SK-N-SH (cell line): ENCODE results near the gene PLD6. TPM values are rescaled to one million over a fixed set of nuclear protein-coding genes. Genes with fewer than 3 reads are reported as not detected.

Source experiments
- CTCF ChIA-PET: fragments of 300-600, 350-600 bp; formaldehyde crosslinking; extraction: SDS; loops from one replicate; lab custom pipeline; 2021; lab: Yijun Ruan, JAX
- POLR2A ChIA-PET: fragments of 350-600 bp; sonication (Branson Sonifier 250); formaldehyde crosslinking; extraction: SDS; loops from one replicate; lab custom pipeline; 2020; ENCODE audit warnings: antibody characterized with exemption, inconsistent platforms; lab: Yijun Ruan, JAX
- DNase-seq: peaks from one replicate; pipeline ENCODE4 v3.0.0; 2012
- H2AFZ ChIP-seq: fragments of 200-600 bp; sonication (generic); 2 replicates; pipeline ENCODE4 v1.8.1; 2016; ENCODE audit warnings: antibody characterized with exemption, mild to moderate bottlenecking, low read depth
- H3F3A ChIP-seq: fragments of 200-600 bp; sonication (generic); replicated peaks from 2 replicates; pipeline ENCODE3; 2016; ENCODE audit warnings: antibody characterized with exemption, mild to moderate bottlenecking; ENCODE audit not compliant: insufficient read depth
- H3K27ac ChIP-seq, 2 experiments: fragments of 200-500 bp in 1 of 2; fragments of 200-600 bp in 1 of 2; sonication (Bioruptor generic) in 1 of 2; sonication (generic), shearing (Covaris generic) in 1 of 2; 2 replicates each; pipeline versions ENCODE4 v1.5.1 to v1.6.1; 2014 to 2016; ENCODE audit warnings: low read depth in 2 of 2, inconsistent platforms in 1 of 2, low read length in 1 of 2, mild to moderate bottlenecking in 1 of 2, mixed read lengths in 1 of 2
- H3K27me3 ChIP-seq: fragments of 200-600 bp; sonication (generic), shearing (Covaris generic); 2 replicates; pipeline ENCODE4 v1.6.1; 2016; ENCODE audit warnings: mixed run types; ENCODE audit not compliant: insufficient read depth
- H3K36me3 ChIP-seq, 2 experiments: fragments of 200-500 bp in 1 of 2; fragments of 200-600 bp in 1 of 2; sonication (Bioruptor generic) in 1 of 2; sonication (generic) in 1 of 2; replicated peaks in 1 of 2; 2 replicates each; pipeline versions ENCODE3 to v1.5.1; 2014 to 2016; ENCODE audit warnings: low read length in 1 of 2, mild to moderate bottlenecking in 1 of 2; ENCODE audit not compliant: insufficient read depth in 2 of 2, control insufficient read depth in 1 of 2
- H3K4me1 ChIP-seq, 2 experiments: fragments of 200-500 bp in 1 of 2; fragments of 200-600 bp in 1 of 2; sonication (Bioruptor generic) in 1 of 2; sonication (generic), shearing (Covaris generic) in 1 of 2; 2 replicates each; pipeline versions ENCODE4 v1.5.1 to v1.6.1; 2014 to 2016; ENCODE audit warnings: low read depth in 1 of 2, low read length in 1 of 2, mixed run types in 1 of 2; ENCODE audit not compliant: insufficient read depth in 2 of 2, control insufficient read depth in 1 of 2
- H3K4me2 ChIP-seq: fragments of 200-600 bp; sonication (generic), shearing (Covaris generic); 2 replicates; pipeline ENCODE4 v1.6.1; 2017; ENCODE audit warnings: mixed run types
- H3K4me3 ChIP-seq, 2 experiments: fragments of 200-500 bp in 1 of 2; fragments of 200-600 bp in 1 of 2; sonication (Bioruptor generic) in 1 of 2; sonication (generic), shearing (Covaris generic) in 1 of 2; 2 replicates each; pipeline versions ENCODE4 v1.5.1 to v1.8.1; 2014 to 2016; ENCODE audit warnings: low read depth in 2 of 2, inconsistent platforms in 1 of 2, low read length in 1 of 2, mild to moderate bottlenecking in 1 of 2, mixed read lengths in 1 of 2, moderate library complexity in 1 of 2
- H3K79me2 ChIP-seq: fragments of 200-600 bp; sonication (generic); 2 replicates; pipeline ENCODE4 v1.8.1; 2017; ENCODE audit warnings: mild to moderate bottlenecking; ENCODE audit not compliant: insufficient read depth
- H3K9ac ChIP-seq: fragments of 200-600 bp; sonication (generic); 2 replicates; pipeline ENCODE4 v1.6.1; 2017; ENCODE audit warnings: mixed run types
- H3K9me2 ChIP-seq: fragments of 200-600 bp; sonication (generic); 2 replicates; pipeline ENCODE4 v1.6.1; 2017; ENCODE audit warnings: mixed run types
- H3K9me3 ChIP-seq: fragments of 200-600 bp; sonication (generic); 2 replicates; pipeline ENCODE4 v1.6.1; 2017; ENCODE audit warnings: mixed run types, mild to moderate bottlenecking, moderate library complexity
- H4K20me1 ChIP-seq: fragments of 200-600 bp; sonication (generic); 2 replicates; pipeline ENCODE4 v1.6.1; 2017; ENCODE audit warnings: mild to moderate bottlenecking, mixed run types; ENCODE audit not compliant: insufficient read depth
- CHD2 ChIP-seq: fragments of 150-350 bp; IDR thresholded peaks from 2 replicates; pipeline ENCODE4 v1.6.1; 2018; ENCODE audit warnings: low read length; ENCODE audit not compliant: partially characterized antibody
- CTCF ChIP-seq: fragments of 200-600 bp; sonication (generic); IDR thresholded peaks from 2 replicates; pipeline ENCODE4 v1.6.1; 2017; ENCODE audit warnings: antibody characterized with exemption, mild to moderate bottlenecking, moderate library complexity
- ELF1 ChIP-seq: IDR thresholded peaks from 2 replicates; pipeline ENCODE4 v1.4.0; 2012
- FOSL2 ChIP-seq: IDR thresholded peaks from 2 replicates; pipeline ENCODE4 v1.4.0; 2012; ENCODE audit warnings: low read depth, mild to moderate bottlenecking, moderate library complexity, borderline replicate concordance
- FOXM1 ChIP-seq: IDR thresholded peaks from 2 replicates; pipeline ENCODE4 v1.4.0; 2012; ENCODE audit warnings: low read depth, mild to moderate bottlenecking
- GABPA ChIP-seq: IDR thresholded peaks from 2 replicates; pipeline ENCODE4 v1.4.0; 2012; ENCODE audit warnings: low read depth, mild to moderate bottlenecking
- GATA2 ChIP-seq: sonication (generic); formaldehyde crosslinking; IDR thresholded peaks from 2 replicates; pipeline ENCODE4 v1.5.0; 2020; ENCODE audit warnings: mild to moderate bottlenecking, missing genetic modification reagents
- MEF2A ChIP-seq: IDR thresholded peaks from 2 replicates; pipeline ENCODE4 v1.4.0; 2012; ENCODE audit warnings: low read depth, borderline replicate concordance
- MXI1 ChIP-seq: IDR thresholded peaks from 2 replicates; pipeline ENCODE4 v1.6.1; 2012; ENCODE audit warnings: mild to moderate bottlenecking, low read depth, low read length, improper control_type of control experiment
- NFIC ChIP-seq: IDR thresholded peaks from 2 replicates; pipeline ENCODE4 v1.4.0; 2012; ENCODE audit warnings: borderline replicate concordance
- NRF1 ChIP-seq: IDR thresholded peaks from 2 replicates; pipeline ENCODE4 v1.6.1; 2012; ENCODE audit warnings: low read depth, mild to moderate bottlenecking, low read length
- PBX3 ChIP-seq: IDR thresholded peaks from 2 replicates; pipeline ENCODE4; 2012
- POLR2AphosphoS5 ChIP-seq: IDR thresholded peaks from 2 replicates; pipeline ENCODE4 v1.6.1; 2012; ENCODE audit warnings: low read depth, low read length
- RXRA ChIP-seq: IDR thresholded peaks from 2 replicates; pipeline ENCODE4 v1.4.0; 2012; ENCODE audit warnings: low read depth, mild to moderate bottlenecking, borderline replicate concordance
- SMC3 ChIP-seq: IDR thresholded peaks from 2 replicates; pipeline ENCODE4 v1.6.1; 2012; ENCODE audit warnings: low read depth, low read length, improper control_type of control experiment
- TAF1 ChIP-seq: IDR thresholded peaks from 2 replicates; pipeline ENCODE4 v1.6.1; 2012; ENCODE audit warnings: low read depth, mild to moderate bottlenecking, low read length, moderate library complexity, borderline replicate concordance
- TCF12 ChIP-seq: IDR thresholded peaks from 2 replicates; pipeline ENCODE4 v1.4.0; 2012
- USF1 ChIP-seq: IDR thresholded peaks from 2 replicates; pipeline ENCODE4 v1.4.0; 2012; ENCODE audit warnings: low read depth, borderline replicate concordance
- YY1 ChIP-seq: IDR thresholded peaks from 2 replicates; pipeline ENCODE4 v1.4.0; 2012; ENCODE audit warnings: low read depth, mild to moderate bottlenecking
- WGBS: methylation state at CpG from one replicate; pipeline ENCODE4 v1.1.6; 2017; ENCODE audit warnings: low lambda C conversion rate; 5-methylcytosine and 5-hydroxymethylcytosine counted together
- polyA plus RNA-seq, 3 experiments: library from polyadenylated mRNA; depleted of rRNA; stranded (reverse); fragments of >200 nt; gene quantifications; 2 replicates each; pipeline ENCODE4 v1.2.3, GENCODE V29; 2012

Gene PLD6
- polyA plus RNA-seq, 1 of the 3 experiments (the other 2 are of a cell fraction): 3.7 TPM

- H4K20me1 ChIP-seq: peaks cover 21% of the 10 kb centered on the region
- no peak overlapping the region for H3K4me2 ChIP-seq
- H3K9ac ChIP-seq: no peak overlapping the region
- H2AFZ ChIP-seq: no peak overlapping the region
- H3K9me2 ChIP-seq: no peaks in the 10 kb centered on the region
- no peak overlapping the region for H3K27ac ChIP-seq
- peaks cover 4 to 12% of the 10 kb centered on the region in 2 experiments; a peak in 3 of 4 replicates for H3K4me1 ChIP-seq
- H3K36me3 ChIP-seq: peaks cover 14 to 33% of the 10 kb centered on the region in 2 experiments
- no peak for DNase-seq
- peaks cover 45% of the 10 kb centered on the region for H3K79me2 ChIP-seq
- H3F3A ChIP-seq: no peaks in the 10 kb centered on the region
- TF ChIP-seq TCF12 (no peak), ELF1 (no peak), GABPA (no peak), NRF1 (no peak), FOSL2 (no peak), NFIC (no peak), CTCF (no peak), GATA2 (CRISPR knock-in tag) (no peak), TAF1 (no peak), MXI1 (no peak), USF1 (no peak), PBX3 (no peak), FOXM1 (no peak), MEF2A (no peak), CHD2 (no peak), SMC3 (no peak), RXRA (no peak), YY1 (no peak), POLR2AphosphoS5 (no peak)
- TF ChIP-seq, all 33 proteins: peak for 0
- Histone ChIP-seq H3K27me3 (no peaks in the 10 kb centered on the region), H3K9me3 (no peaks in the 10 kb centered on the region), H3K4me3 (no peak overlapping the region)
- WGBS: 83% methylated on average over 11 of the region's 16 CpGs
- ChIA-PET CTCF (interaction anchor here (1.8 kb wide), 1 partner anchor 11 kb away, joined by 5 read pairs; no protein-coding TSS in a partner anchor), POLR2A (no interaction called here)
Observed at GRCh38 chr17:17231621-17232302, 25.6 kb upstream of the PLD6 start.
